Liver (tissue), 3 donors: Measurements from ENCODE around the gene LOXL4.

Experiments used
- ATF3 ChIP-seq: IDR thresholded peaks from 2 replicates; pipeline ENCODE4 v1.6.1; 2016; ENCODE audit warnings: antibody characterized with exemption
- CTCF ChIP-seq: fragments of 150-350 bp; IDR thresholded peaks from 2 replicates; pipeline ENCODE4 v1.5.1; 2017; ENCODE audit warnings: improper control_type of control experiment, low read depth, low read length; ENCODE audit not compliant: missing input control
- FOXA1 ChIP-seq: IDR thresholded peaks from 2 replicates; pipeline ENCODE4 v1.6.1; 2016; ENCODE audit warnings: antibody characterized with exemption
- HNF4A ChIP-seq, 2 donors: conservative IDR thresholded peaks; 2 replicates each; pipeline ENCODE4 v1.6.1; 2016; ENCODE audit warnings: antibody characterized with exemption in 2 of 2, mild to moderate bottlenecking in 2 of 2
- JUND ChIP-seq, 2 donors: IDR thresholded peaks; 2 replicates each; pipeline ENCODE4 v1.6.1; 2016; ENCODE audit warnings: antibody characterized with exemption in 2 of 2
- MAX ChIP-seq: IDR thresholded peaks from 2 replicates; pipeline ENCODE4 v1.6.1; 2016; ENCODE audit warnings: antibody characterized with exemption
- NR2F2 ChIP-seq: IDR thresholded peaks from 2 replicates; pipeline ENCODE4 v1.6.1; 2016; ENCODE audit warnings: antibody characterized with exemption
- RAD21 ChIP-seq, 2 donors: IDR thresholded peaks; 2 replicates each; pipeline ENCODE4 v1.6.1; 2016; ENCODE audit warnings: antibody characterized with exemption in 2 of 2, mild to moderate bottlenecking in 2 of 2
- REST ChIP-seq: IDR thresholded peaks from 2 replicates; pipeline ENCODE4 v1.6.1; 2016; ENCODE audit warnings: antibody characterized with exemption, mild to moderate bottlenecking
- SP1 ChIP-seq: IDR thresholded peaks from 2 replicates; pipeline ENCODE4 v1.6.1; 2018; ENCODE audit warnings: antibody characterized with exemption, mild to moderate bottlenecking
- ZBTB33 ChIP-seq: IDR thresholded peaks from 2 replicates; pipeline ENCODE4 v1.6.1; 2016; ENCODE audit warnings: antibody characterized with exemption
- donor health status: healthy.
- donor health status: healthy.

GRCh38 chr10:98202378-98202777 lies 65.6 kb downstream of the LOXL4 start:
- TF ChIP-seq CTCF (no peak), FOXA1 (no peak), ATF3 (no peak), JUND (IDR thresholded peaks at IDR 0.05) (no peak), MAX (no peak), ZBTB33 (no peak), REST (no peak), NR2F2 (no peak), SP1 (no peak), RAD21 (IDR thresholded peaks at IDR 0.05) (no peak), HNF4A (conservative IDR thresholded peaks at IDR 0.05) (no peak)
